ENCODE data around the gene NTSR1. TPM values are rescaled to one million over a fixed set of nuclear protein-coding genes. Genes with fewer than 3 reads are reported as not detected.

NTSR1 gene
- total RNA-seq, 4 donors from 2014 or later = 0.67 TPM; not detected in 3

DNA sequence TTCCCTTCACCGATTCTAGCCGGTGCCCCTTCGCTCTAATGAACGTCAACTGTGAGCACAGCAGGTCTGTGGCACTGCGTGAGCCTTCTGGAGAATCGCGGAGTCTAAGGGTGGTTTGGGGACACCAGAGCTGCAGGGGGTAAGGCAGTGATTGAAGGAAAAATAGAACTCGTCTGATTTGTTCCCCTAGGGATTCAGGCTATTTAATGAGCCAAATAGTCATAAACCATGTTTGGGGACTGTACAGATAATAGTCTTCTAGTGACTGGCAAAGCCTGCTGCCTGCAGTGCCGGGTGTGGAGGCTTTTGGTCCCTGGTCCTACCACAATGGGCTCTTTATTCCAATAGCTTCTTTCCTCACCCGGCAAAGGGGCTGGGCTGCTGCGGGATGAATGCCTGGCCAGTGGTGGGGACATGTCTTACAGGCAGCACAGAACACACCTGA is 11.1 kb upstream of the NTSR1 start:
- WGBS, 2 donors = 86 to 87% methylated on average over 11 of the region's 11 CpGs
- H3K27me3 ChIP-seq = no peaks in the 10 kb centered on the region
- H3K4me1 ChIP-seq = no peaks in the 10 kb centered on the region
- intact Hi-C loops (cut with DNase I) = no loop called here
- DNase-seq = no peak
- H3K36me3 ChIP-seq = no peaks in the 10 kb centered on the region
- no peaks in the 10 kb centered on the region for H3K9me3 ChIP-seq
- no peak for TF ChIP-seq POLR2A (IDR thresholded peaks at IDR 0.05)
- TF ChIP-seq, protein P1, sequence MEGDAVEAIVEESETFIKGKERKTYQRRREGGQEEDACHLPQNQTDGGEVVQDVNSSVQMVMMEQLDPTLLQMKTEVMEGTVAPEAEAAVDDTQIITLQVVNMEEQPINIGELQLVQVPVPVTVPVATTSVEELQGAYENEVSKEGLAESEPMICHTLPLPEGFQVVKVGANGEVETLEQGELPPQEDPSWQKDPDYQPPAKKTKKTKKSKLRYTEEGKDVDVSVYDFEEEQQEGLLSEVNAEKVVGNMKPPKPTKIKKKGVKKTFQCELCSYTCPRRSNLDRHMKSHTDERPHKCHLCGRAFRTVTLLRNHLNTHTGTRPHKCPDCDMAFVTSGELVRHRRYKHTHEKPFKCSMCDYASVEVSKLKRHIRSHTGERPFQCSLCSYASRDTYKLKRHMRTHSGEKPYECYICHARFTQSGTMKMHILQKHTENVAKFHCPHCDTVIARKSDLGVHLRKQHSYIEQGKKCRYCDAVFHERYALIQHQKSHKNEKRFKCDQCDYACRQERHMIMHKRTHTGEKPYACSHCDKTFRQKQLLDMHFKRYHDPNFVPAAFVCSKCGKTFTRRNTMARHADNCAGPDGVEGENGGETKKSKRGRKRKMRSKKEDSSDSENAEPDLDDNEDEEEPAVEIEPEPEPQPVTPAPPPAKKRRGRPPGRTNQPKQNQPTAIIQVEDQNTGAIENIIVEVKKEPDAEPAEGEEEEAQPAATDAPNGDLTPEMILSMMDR (IDR thresholded peaks at IDR 0.05) = no peak
- no peak overlapping the region for H3K4me3 ChIP-seq (replicated peaks in 1 of 3)
- H3K27ac ChIP-seq = no peak overlapping the region

DNA sequence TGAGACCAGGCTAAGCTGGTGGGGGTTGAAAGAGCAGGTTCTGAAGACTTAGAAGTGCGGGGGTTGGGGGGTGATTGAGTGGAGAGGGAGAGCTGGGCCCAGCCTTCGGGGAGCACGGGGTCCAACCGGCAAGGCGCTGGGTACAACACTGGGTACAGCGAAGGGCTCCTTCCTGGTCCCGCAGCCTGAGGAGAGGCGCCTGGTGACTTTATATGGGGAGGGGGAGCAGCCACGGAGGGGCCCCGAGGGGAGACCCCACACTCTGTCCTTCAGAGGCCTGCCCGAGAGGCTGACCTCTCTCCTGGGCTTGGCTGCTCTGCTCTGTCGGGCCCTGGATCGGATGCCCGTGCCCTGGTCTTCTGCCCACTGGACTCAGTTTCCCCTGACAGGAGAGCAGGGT is 10.4 kb upstream of the NTSR1 start:
- 91 to 92% methylated on average over 7 to 12 of the region's 14 CpGs for WGBS, 2 donors

DNA sequence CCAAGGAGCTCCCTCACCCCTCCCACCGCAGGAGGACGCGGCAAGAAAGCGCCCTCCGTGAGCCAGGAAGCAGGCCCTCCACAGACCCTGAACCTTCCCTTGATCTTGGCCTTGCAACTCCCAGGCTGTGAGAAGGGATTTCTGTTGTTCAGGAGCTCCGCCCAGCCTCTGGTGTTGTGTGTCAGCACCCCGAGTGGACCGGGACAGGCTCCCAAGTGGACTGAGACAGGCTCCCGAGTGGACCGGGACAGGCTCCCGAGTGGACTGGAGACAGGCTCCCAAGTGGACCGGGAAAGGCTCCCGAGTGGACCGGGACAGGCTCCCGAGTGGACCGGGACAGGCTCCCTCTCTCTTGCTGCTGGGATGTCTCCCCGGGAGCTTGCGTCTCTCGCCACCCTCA is 9.3 kb upstream of the NTSR1 start:
- DNase-seq = no peak
- Histone ChIP-seq H3K4me3 (replicated peaks in 1 of 3) (no peak overlapping the region), H3K4me1 (no peaks in the 10 kb centered on the region), H3K27ac (no peak overlapping the region), H3K36me3 (no peaks in the 10 kb centered on the region), H3K9me3 (no peaks in the 10 kb centered on the region), H3K27me3 (no peaks in the 10 kb centered on the region)
- TF ChIP-seq POLR2A (IDR thresholded peaks at IDR 0.05) = no peak
- TF ChIP-seq, protein P1 (IDR thresholded peaks at IDR 0.05) = no peak
- WGBS, 2 donors = 86 to 98% methylated on average over 5 to 14 of the region's 19 CpGs
- intact Hi-C loops (cut with DNase I) = no loop called here

More for the DNA sequence above, 10.4 kb upstream of the NTSR1 start:
- no peaks in the 10 kb centered on the region for H3K36me3 ChIP-seq
- no peak for DNase-seq
- H3K4me1 ChIP-seq = no peaks in the 10 kb centered on the region
- no peak overlapping the region for H3K4me3 ChIP-seq (replicated peaks in 1 of 3)
- H3K9me3 ChIP-seq = no peaks in the 10 kb centered on the region
- intact Hi-C loops (cut with DNase I) = no loop called here
- no peaks in the 10 kb centered on the region for H3K27me3 ChIP-seq
- H3K27ac ChIP-seq = no peak overlapping the region
- no peak for TF ChIP-seq POLR2A (IDR thresholded peaks at IDR 0.05)
- TF ChIP-seq, protein P1 (IDR thresholded peaks at IDR 0.05) = no peak

DNA sequence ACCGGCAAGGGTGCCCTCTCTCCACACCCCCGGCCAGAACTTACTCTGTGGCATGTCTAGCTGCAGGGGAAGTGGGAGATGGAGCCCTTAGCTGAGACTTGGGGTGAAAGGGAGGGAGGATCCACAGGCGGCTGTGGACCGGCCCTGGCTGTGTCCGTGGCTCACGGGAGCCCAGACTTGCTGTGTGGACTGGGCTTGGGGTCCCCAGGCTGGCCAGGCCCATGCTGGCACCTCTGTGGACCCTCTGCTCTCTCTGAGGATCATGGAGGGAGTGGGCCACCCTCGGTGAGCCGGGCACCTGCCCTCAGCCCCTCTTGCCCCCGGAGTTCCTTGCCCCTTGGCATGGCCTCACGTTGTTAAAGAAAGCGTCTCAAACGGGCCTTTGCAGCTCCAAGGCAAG is 8.9 kb upstream of the NTSR1 start:
- Histone ChIP-seq H3K27ac (no peak overlapping the region), H3K36me3 (no peaks in the 10 kb centered on the region), H3K4me1 (peaks cover 0 to 4% of the 10 kb centered on the region in 2 donors), H3K9me3 (no peaks in the 10 kb centered on the region), H3K4me3 (replicated peaks in 1 of 3) (no peak overlapping the region), H3K27me3 (no peaks in the 10 kb centered on the region)
- DNase-seq = no peak
- intact Hi-C loops (cut with DNase I) = no loop called here
- WGBS, 2 donors = 79 to 92% methylated on average over 5 to 10 of the region's 12 CpGs
- TF ChIP-seq, protein P1 (IDR thresholded peaks at IDR 0.05) = no peak
- TF ChIP-seq POLR2A (IDR thresholded peaks at IDR 0.05) = no peak

DNA sequence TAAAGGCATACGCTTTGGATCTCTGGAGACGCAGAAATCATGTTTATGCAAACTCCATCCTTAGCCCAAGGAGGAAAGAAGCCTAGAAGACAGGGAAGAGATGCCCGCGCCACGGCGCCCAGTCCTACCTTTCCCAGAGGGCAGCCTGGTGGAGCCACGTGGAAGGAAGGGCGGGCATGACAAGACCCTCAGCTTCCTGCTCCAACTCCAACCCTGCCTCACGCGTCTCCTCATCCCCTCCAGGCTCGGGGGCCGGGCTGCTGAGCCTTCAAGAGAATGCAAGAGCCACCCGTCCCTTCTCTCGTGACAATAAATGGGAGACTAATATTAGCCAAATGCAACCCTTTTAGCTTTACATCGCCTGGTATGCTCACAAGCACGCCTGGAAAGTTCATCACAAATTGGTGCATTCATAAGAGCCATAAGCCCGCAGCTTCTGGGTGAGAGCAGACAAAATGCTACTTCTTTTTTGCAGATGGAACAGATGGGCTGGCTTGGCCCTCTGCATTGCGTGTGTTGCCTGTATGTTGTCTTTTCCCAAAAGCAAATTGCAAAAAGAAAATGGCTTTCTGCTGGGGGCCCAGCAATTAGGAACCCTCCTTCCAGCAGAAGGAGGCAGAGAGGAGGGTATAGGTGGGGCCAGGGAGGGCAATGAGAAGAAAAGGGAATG is 8.2 kb upstream of the NTSR1 start:
- H3K4me3 ChIP-seq (replicated peaks in 1 of 3) = no peak overlapping the region
- H3K4me1 ChIP-seq = peaks cover 0 to 4% of the 10 kb centered on the region in 2 donors
- DNase-seq = no peak
- intact Hi-C loops (cut with DNase I) = no loop called here
- H3K36me3 ChIP-seq = no peaks in the 10 kb centered on the region
- no peaks in the 10 kb centered on the region for H3K27me3 ChIP-seq
- TF ChIP-seq POLR2A (IDR thresholded peaks at IDR 0.05) = no peak
- TF ChIP-seq, protein P1 (IDR thresholded peaks at IDR 0.05) = no peak
- H3K9me3 ChIP-seq = no peaks in the 10 kb centered on the region
- no peak overlapping the region for H3K27ac ChIP-seq
- WGBS, 2 donors = 89 to 92% methylated on average over 18 of the region's 18 CpGs
